Measurements from ENCODE around the gene UBAP1L.
"Not testable (repeated sequence)": the region's sequence is repeated elsewhere in the genome, so short reads cannot be mapped to it uniquely, and the experiment has no call there.

UBAP1L gene

DNA sequence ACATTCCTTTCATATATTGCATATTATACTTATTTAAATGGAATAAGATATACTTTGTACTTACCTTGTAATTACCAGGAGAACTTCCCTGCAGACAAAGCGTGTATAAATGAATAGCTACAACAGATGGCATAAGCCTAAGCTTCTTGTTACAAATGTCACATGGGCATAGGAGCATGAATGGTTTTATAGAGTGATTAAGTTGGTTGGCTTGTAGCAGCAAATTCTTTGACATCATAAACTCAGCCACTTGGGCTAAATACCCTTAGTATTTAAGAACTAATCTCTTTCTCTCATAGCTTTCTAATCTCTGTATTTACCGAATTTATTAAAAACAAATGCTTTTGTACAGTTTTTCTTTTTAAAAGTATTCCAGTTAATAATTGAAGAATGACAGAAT is at the start of gene UBAP1L:
TSS of gene UBAP1L (minus strand) at position 115 of the 400 bp plus-strand sequence. CDS start 8,985 bp downstream, outside the sequence.
- no peak for DNase-seq

DNA sequence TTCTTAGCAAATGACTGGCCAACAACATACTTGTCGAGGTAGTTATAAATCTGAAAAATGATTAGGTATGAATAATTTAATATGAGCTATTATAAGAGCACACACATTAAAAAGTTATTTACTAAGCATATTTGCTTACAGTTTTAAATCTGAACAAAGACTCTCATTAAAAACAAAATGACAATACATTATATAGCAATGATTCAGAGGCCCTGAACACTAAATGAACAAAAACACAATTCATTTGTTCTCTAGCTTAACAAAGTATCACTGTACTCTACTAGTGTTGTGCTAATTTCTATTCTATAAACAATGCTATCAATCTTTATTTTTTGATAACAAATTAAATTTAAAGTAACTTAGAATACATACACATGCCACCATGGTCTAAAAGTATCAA is 49.1 kb upstream of the UBAP1L start:
- no peak for DNase-seq

DNA sequence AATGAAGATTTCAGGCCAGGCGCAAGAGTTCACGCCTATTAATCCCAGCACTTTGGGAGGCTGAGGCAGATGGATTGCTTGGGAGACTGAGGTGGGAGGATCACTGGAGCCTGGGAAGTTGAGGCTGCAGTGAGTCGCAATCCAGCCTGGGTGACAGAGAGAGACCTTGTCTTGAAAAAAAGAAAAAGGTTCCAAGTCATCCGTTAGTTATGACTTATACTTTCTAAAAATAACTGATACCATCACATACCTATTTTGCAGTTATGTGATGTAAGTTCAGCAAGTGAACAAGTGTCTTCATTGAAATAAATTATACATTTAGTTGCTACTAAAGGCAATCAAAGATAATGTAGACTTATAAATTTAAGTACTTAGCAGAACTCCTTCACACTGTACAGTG is 48.0 kb upstream of the UBAP1L start:
- DNase-seq, result no peak

DNA sequence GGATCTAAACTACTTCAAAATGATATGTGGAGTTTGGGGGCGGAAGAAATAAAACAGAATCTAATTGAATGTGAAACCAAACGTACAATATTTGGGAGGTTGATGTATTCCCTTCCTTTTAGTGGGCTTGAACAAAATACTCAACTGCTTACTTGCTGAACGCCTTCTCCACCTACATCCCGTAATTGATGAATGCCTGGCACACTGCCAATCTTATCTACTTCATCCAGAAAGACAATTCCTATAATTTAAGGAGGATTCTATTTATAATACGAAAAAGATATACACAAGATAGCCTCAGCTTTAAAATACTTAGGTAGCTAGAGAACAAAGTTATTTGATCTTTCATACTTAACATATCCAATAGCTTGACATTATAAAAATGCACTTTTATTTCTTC is 41.7 kb upstream of the UBAP1L start:
- no peak for DNase-seq

DNA sequence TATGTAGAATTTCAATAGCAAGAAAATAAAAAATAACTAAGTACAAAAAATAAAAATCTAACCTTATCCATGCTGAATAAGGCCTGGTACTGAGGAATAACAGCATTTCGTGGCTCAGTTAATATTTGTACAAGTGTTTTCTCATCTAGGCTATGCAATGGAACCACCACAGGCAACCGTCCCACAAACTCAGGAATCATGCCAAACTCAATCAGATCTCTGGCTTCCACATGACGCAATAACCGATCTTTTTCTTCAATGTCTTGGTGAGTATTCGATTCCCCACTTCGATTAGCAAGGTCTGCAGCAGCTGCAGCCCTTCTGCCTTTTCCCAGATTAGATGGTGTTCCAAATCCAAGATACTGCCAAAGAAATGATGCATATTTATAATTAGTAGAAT is 39.7 kb upstream of the UBAP1L start:
- DNase-seq, result no peak

DNA sequence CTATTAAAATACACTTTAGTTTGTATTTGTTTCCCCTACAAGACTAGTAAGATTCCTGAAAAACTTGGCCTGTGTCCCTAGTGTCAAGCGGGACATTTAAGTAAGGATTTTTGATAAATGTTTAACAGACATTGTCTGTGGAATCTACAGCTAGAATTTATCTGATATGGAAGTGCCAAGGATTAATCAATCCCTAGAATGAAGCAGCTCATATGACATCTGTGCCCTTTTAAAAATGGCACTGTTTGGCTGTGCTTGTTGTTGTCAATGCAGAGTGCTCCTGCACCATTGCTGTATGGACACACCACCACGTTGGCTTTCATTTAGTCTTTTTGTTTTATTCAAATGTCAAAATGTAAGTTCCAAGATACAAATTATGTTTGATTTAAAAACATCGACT is 32.9 kb upstream of the UBAP1L start:
- no peak for DNase-seq

DNA sequence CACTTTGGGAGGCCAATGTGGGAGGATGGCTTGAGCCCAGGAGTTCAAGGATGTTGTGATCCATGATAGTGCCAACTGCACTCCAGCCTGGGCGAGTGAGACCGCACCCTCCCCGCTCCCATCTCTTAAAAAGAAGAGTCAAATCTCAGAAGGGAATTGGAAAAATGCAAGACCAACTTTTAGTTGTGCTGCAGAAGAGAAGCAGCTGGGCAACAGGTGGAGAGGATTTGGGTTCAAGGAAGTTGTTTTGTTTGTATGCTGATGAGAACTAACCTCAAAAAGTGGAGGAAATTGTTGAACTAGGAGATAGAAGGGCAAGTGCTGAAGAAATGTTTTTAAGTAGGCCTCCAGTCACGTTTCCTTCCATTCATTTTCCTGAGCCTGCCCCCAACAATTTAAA is 31.4 kb upstream of the UBAP1L start:
- DNase-seq, result no peak

DNA sequence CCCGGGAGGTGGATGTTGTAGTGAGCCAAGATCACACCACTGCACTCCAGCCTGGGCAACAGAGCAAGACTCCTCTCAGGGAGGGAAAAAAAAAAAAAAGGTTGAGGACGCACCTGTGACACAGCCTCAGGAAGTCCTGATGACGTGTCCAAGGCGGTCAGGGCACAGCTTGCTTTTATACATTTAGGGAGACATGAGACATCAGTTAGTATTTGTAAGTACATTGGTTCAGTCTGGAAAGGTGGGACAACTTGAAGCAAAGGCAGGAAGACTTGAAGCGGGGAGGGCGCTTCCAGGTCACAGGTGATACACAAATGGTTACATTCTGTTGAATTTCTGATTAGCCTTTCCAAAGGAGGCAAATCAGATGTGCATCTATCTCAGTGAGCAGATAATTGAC is 23.6 kb upstream of the UBAP1L start:
- DNase-seq, result not testable (repeated sequence)

DNA sequence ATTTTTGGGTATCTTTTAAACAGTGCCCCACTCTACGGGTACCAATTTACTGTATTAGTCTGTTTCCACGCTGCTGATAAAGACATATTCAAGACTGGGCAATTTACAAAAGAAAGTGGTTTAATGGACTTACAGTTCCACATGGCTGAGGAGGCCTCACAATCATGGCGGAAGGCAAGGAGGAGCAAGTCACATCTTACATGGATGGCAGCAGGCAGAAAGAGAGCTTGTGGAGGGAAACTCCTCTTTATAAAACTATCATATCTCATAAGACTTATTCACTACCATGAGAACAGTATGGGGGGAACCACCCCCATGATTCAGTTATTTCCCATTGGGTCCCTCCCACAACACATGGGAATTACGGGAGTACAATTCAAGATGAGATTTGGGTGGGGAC is 22.9 kb upstream of the UBAP1L start:
- not testable (repeated sequence) for DNase-seq

DNA sequence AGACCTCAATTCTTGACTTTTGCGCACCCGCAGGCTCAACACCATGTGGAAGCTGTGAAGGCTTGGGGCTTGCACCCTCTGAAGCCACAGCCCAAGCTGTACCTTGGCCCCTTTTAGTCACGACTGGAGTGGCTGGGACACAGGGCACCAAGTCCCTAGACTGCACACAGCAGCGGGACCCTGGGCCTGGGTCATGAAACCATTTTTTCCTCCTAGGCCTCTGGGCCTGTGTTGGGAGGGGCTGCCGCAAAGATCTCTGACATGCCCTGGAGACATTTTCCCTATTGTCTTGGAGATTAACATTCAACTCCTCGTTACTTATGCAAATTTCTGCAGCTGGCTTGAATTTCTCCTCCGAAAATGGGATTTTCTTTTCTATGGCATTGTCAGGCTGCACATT is 22.1 kb upstream of the UBAP1L start:
- not testable (repeated sequence) for DNase-seq

DNA sequence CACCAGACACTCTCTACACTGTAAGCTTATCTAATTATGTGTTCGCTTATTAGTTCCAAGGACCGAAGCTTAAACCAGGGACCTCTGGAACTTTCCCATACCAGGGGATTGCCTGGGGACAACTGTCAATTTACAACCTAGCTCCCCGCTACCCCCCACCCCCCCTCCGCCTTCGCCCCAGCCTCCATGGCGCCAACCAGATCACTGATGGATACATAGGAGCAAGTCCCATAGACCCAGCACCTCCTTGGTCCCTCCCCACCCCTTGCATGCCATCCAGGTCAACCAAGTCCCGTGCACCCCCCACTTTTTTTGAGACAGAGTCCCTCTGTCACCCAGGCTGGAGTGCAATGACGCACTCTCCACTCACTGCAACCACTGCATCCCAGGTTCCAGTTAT is 19.5 kb upstream of the UBAP1L start:
- DNase-seq, result no peak

DNA sequence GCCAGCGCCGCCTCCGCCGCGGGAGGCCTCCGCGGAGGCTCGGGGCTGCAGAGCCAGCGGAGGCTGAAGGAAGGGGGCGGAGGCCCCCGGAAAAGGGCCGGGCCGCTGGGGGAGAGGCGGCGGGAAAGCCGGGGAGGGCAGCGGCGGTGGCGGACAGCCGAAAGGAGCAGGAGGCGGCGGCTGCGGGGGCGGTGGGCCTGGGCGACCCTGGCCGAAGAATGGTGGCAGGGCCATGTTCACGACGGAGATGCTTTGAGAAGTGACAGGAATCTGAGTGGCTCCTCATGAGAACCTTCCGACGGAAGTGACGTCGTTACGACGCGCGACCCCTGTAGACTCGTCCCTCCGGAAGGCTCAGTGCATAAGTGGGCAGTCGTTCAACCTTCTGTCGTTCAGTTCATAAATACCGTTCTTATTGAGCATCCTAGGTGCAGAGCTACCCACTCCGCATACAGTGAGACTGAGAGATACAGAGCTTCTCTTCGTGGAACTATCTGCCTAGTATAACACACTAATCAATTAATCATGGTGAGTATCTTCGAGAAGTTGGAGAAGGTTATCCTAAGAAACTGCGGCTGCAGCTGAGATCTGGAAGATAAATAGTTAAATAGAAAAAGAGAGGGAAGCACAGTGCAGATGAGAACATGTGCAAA is 18.7 kb upstream of the UBAP1L start, which contains the start of gene PDCD7:
TSS of gene PDCD7 (minus strand) at position 261 of the 653 bp plus-strand sequence. CDS start at position 234, 27 bp downstream.
- peak; percentile 89 for DNase-seq

DNA sequence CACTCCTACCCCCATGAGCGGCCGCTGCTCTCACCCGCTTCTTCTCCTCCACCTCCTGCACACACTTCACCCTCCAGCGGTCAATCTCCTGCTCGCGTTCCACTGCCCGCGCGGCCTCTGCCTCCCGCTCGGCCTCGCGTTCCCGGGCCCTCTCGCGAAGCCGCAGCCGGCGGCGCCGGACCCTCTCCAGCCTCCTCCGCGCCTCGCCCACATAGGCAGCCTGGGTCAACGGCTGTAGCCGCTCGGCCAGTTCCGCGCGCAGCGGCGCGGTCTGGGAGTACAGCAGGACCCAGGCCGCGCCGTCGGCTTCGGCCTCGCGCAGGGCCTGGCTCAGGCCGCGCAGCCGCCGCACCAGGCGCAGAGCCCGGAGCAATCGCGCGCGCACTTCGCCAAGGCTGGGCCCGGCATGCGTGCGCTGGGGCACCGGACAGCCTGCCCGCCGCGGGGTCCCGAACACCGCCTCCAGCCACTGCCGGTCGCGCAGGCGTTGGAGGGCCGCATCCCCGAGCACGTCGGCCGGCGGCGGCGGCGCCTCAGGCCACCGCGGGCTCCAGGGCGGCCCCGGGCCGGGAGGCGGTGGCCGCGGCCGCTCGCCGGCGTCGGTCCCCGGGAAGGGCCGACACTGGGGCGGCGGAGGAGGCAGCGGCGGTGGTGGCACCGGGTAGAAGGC is 18.0 kb upstream of the UBAP1L start:
- peak; percentile 20 for DNase-seq

DNA sequence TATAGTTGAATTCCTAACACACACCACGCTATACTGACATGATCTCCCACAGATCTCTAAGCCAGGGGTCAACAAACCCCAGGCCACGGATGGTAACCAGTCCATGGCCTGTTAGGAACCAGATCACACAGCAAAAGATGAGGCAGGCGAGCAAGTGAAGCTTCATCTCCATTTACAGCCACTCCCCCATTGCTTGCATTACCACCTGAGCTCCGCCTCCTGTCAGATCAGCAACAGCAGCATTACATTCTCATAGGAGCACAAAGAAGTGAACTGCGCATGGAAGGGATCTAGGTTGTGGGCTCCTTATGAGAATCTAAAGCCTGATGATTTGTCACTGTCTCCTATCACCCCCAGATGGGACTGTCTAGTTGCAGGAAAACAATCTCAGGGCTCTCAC is 15.9 kb upstream of the UBAP1L start:
- DNase-seq, result no peak

DNA sequence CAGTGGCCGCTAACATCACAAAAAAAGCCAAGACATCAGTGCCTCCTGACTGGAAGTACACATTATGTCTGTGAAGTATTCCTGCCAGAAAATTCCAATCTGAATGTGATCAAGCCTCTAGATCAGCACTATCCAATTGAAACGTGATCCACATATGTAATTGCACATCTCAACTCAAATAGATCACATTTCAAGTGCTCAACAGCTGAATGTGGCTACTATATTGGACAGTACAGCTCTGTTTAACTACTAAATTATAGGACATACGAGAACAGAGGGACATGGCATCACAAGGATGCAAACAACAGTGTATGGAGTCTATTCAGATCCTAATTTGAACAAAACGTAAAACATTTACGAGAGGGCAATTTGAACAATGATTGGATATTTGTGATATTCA is 542 bp upstream of the UBAP1L start:
- no peak for DNase-seq

DNA sequence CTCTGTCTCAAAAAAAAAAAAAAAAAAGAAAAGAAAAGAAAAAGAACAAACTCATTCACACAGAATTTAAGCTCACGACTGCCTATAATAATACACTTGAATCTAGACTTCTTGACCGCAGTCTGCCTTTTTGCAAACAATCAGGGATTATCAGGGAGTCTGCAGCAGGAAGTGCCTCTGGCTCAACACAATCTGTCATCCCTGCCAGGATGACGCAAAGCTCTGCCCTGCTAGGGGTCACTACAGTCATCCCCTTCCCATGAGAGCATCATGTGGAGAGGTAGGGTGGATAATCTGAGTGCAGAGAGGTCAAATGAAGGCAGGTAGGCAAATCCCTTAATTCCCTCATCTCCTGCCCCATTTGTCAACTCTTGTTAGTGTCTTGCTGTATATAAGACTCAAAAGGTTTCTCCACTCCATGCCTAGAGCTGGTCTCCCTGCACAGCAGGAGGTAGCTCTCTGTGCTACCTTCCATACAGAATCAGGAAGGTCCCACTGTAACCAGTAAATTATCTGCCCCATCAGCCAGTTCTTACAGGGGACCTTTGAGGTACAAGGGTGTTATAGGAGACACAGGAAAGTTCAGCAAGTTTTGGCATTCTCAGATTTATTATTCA is 4.2 kb downstream of the UBAP1L start:
- DNase-seq, result no peak

DNA sequence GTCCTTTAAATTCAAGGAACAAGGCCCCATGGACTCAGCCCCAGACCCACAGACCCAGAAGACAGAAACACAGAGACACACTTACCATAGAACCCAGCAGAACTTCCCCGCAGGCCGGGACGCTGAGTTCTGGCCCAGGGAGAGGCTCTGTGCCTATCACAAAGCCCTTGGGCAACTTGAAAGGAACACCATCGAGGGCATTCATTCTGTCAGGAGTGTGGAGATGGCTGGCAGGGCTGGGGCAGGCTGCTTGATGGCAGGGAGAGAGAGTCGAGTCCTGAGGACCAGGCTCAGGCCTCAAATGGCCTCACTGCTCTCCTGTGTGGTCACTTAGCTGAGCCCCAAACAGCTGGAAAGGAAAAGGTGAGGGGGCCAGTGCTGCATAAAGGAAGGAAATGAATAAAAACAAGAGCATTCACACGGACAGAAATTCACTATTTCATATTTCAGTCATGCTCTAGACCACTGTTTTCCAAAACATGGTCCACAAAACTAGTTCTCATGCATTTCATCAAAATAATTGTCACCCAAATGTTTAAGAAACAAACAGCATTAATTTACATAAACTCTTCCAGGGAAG is 8.9 kb downstream of the UBAP1L start:
- no peak for DNase-seq

DNA sequence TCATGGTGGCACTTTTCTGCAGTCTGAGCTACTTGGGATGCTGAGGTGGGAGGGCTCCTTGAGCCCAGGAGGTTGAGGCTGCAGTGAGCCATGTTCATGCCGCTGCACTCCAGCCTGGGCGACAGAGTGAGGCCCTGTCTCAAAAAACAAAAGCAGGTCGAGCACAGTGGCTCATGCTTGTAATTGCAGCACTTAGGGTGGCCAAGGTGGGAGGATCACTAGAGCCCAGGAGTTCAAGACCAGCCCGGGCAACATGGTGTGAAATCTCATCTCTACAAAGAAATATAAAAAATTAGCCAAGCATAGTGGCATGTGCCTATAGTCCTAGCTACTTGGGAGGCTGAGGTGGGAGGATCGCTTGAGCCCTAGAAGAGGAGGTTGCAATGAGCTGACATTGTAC is 10.0 kb downstream of the UBAP1L start:
- no peak for DNase-seq

DNA sequence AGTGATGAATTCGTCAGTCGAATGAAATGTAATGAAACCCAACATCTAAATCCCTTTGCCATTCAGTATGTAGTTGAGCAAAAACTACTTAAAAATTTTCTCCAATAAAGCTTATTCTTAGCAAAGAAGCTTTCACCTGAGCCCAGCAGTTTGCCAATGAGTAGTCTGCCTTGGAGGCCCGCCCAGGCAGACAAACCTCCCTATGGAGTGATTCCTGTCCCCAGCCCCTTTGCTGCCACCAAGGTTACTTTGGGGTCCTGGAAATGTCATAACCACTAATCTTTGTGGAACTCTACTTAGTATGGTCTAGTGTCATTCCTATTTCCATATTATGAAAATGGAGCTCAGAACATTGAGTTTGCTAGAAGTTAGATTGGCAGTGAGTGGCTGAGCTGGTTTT is 12.1 kb downstream of the UBAP1L start:
- no peak for DNase-seq

DNA sequence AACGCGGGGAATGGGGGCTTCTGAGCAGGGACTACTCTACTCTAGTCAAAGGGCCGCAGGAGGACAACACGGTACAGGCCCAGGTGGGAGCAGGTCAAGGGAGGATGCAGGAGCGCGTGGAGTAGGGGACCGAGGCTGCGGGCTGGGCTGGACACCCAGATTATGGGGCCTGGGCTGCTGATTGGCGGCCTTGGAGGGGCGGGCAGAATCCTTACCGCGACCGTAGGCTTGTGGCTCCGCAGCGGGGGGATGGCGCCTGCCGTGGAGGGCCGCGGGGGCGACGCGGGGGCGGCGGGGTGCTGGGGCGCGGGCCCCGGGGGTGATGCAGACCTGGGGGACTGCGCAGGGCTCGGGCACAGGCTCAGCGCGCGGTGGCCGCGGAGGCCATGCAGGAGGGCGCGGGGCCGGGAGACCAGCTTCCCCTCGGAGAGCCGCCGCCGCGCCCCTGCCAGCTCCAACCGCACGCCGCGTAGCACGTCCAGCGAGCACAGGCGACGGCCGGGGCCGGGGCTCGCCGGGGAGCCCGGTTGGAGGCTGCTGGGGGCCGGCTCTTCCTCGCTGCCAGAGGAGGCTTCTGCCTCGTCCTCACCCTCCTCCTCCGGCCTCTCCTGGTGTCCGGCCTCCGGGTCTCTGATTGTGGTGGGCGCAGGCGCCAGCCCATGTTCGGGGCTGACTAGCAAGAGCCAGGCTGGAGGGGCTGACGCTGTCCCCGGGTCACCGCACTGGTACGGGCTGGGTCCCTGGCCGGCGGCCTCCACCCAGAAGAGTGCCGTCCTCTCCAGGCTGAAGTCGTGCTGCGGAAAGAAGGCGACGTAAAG is 12.9 kb downstream of the UBAP1L start:
- DNase-seq, result no peak

DNA sequence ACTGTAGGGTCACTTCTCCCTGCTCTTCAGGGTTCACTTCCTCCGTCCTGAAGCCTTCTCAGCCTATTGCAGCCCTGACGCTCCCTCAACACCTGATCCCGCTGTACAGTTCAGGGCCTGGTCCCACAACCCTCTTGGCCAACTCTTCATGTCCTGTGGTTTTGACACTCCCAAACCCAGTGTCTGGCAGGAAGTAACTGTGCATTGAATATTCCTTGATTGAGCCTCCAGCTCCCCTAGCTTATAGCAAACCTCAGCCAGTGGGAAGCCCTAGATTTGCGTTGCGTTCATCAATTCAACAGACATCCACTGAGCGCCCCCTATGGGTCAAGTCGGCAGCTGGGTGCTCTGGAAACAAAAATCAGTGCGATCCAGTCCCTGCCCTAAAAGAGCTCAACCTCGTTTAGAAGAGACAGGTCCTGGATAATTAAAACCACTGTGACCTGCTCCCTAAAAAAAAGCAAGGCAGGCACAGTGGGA is 13.5 kb downstream of the UBAP1L start:
- DNase-seq, result peak; percentile 54

DNA sequence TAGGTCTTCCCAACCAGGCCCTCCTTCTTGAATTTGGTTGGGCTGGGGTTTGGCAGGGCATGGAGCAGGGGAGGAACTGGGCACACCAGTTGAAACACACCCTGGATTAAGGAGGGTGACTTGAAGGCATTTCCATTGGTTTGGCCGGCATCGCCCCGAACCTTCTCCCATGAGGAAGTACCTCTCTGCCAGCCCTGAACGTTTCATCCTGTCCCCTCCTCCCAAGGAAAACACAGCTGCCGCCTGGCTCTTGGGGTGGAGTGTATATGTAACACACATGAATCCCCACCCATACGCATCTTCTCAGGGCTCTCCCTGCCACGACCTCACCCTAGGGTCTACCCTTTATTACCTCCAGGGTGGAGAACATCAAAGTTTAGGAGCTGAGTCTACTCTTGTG is 14.6 kb downstream of the UBAP1L start:
- DNase-seq, result no peak

DNA sequence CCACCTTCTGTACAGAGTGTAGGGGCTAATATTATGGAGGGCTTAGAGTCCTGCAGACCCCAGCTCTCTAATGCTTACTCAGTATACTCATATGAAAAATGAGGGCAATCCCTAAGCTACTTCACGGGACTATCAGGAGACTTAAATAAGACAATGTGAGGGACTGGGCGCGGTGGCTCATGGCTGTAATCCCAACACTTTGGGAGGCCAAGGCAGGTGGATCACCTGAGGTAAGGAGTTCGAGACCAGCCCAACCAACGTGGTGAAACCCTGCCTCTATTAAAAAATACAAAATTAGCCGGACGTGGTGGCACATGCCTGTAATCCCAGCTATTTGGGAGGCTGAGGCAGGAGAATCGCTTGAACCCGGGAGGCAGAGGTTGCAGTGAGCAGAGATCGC is 15.2 kb downstream of the UBAP1L start:
- DNase-seq, result not testable (repeated sequence)
